ENCODE measurements around the gene ANKRD13A.
A peak's percentile ranks its signal among the peaks of the same experiment; 100 is the strongest.

The ANKRD13A gene

DNA sequence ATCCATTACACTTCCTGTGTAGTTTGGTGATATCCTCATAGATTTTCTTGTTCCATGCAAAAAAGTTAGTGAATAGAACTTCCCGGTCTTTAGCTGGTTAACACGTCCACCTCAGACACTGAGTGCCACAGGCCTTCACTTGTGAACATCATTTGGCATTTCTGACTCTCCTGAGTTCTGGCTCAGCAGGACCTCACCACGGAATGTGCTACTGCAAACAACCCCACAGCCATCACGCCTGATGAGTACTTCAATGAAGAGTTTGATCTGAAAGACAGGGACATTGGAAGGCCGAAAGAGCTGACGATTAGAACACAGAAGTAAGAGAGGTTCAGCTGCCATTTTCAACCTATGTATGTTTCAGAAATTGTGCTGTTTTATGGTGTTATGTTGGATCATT lies 29.1 kb downstream of the ANKRD13A start:
- no peak overlapping the region for H3K27ac ChIP-seq

DNA sequence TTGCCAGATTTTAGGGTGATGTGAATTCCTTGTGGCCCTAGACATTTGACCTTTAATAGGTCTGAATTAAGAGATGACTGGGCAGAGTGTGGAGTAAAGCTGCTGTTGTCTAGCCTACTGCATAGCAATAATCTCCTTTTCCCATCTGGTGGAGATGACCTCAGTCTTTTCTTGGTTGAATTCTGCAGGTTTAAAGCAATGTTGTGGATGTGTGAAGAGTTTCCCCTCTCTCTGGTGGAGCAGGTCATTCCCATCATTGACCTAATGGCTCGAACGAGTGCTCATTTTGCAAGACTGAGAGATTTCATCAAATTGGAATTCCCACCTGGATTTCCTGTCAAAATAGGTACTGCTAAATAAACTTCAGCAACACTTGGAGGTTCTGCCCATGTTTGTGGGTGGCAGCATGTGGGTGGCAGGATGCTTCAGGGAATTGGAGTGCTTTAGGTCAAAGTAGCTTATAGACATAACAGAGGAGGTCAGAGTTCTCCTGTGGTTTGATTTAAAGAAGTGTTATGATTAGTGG lies 30.1 kb downstream of the ANKRD13A start:
- TF ChIP-seq, protein P1, sequence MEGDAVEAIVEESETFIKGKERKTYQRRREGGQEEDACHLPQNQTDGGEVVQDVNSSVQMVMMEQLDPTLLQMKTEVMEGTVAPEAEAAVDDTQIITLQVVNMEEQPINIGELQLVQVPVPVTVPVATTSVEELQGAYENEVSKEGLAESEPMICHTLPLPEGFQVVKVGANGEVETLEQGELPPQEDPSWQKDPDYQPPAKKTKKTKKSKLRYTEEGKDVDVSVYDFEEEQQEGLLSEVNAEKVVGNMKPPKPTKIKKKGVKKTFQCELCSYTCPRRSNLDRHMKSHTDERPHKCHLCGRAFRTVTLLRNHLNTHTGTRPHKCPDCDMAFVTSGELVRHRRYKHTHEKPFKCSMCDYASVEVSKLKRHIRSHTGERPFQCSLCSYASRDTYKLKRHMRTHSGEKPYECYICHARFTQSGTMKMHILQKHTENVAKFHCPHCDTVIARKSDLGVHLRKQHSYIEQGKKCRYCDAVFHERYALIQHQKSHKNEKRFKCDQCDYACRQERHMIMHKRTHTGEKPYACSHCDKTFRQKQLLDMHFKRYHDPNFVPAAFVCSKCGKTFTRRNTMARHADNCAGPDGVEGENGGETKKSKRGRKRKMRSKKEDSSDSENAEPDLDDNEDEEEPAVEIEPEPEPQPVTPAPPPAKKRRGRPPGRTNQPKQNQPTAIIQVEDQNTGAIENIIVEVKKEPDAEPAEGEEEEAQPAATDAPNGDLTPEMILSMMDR (conservative IDR thresholded peaks at IDR 0.05): no peak
- H3K27ac ChIP-seq: no peak overlapping the region

More for the DNA sequence above, 29.1 kb downstream of the ANKRD13A start:
- TF ChIP-seq, protein P1 (conservative IDR thresholded peaks at IDR 0.05): no peak

DNA sequence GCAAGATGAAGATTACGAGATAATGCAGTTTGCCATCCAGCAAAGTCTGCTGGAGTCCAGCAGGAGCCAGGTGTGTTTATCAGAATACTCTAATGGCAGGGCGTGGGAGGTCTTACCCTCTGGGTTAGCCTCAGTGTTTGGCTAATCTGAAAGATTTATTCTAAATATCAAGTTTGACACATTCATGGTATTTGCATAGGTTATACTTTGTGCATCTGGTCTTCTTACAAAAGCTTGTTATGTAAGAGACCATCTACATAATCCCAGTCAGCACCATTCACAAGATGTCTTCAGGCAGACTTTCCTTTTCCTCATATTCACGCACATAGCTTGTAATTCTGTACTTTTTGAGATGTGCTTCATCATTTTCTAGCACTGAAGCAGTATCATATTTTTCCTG lies 34.7 kb downstream of the ANKRD13A start:
- no peak overlapping the region for H3K27ac ChIP-seq
- TF ChIP-seq, protein P1 (conservative IDR thresholded peaks at IDR 0.05): no peak

DNA sequence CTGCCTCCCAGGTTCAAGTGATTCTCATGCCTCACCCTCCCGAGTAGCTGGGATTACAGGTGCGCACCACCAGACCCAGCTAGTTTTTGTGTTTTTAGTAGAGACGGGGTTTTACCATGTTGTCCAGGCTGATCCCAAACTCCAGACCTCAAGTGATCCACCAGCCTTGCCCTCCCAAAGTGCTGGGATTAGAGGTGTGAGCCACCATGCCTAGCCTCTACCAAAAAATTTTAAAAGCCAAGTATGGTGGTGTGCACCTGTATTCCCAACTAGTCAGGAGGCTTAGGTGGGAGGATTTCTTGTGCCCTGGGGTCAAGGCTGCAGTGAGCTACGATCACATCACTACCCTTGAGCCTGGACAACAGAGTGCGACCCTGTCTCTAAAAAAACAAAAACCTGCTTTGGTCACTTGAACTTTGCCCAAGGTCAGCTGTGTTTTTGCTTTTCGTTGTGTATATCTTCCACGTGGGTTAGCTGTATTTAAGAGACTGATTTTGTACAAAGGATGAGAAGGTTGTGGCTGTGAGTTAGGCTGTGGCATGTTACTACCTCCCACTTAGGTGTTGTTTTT lies 36.4 kb downstream of the ANKRD13A start:
- TF ChIP-seq, protein P1 (conservative IDR thresholded peaks at IDR 0.05): no peak
- H3K27ac ChIP-seq: no peak overlapping the region

DNA sequence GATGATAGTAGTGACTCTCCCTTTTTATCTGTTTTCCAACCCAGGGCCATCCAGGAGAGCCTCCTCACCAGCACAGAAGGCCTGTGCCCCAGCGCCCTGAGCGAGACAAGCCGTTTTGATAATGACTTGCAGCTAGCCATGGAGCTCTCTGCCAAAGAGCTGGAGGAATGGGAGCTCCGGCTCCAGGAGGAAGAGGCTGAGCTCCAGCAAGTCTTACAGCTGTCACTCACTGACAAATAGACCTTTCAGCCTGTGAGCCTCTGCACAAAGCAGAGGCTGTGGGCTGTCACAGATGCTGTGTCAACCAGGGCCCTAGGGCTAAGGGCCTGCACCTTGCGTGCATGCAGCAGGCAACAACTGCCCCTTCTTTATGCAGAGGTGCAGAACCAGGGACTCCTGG lies 38.1 kb downstream of the ANKRD13A start:
- TF ChIP-seq, protein P1 (conservative IDR thresholded peaks at IDR 0.05): no peak
- no peak overlapping the region for H3K27ac ChIP-seq

DNA sequence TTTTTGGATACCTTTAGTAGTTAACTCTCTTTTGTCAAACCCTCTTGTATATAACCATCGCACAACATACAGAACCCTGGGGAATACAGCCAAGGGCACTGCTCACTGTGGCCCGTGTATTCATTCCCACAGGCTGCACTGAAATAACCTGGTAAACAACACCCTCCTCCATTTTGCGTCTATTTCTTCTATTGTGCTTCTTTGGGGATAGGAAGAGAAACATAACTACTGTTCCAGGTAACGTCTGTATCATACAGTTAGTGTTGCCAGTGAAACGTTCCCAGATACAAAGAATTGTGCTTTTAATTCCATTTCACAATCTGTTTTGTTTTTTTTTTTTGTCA lies 39.5 kb downstream of the ANKRD13A start:
- peak overlapping the region; percentile 54 for H3K27ac ChIP-seq
- TF ChIP-seq, protein P1 (conservative IDR thresholded peaks at IDR 0.05): no peak

DNA sequence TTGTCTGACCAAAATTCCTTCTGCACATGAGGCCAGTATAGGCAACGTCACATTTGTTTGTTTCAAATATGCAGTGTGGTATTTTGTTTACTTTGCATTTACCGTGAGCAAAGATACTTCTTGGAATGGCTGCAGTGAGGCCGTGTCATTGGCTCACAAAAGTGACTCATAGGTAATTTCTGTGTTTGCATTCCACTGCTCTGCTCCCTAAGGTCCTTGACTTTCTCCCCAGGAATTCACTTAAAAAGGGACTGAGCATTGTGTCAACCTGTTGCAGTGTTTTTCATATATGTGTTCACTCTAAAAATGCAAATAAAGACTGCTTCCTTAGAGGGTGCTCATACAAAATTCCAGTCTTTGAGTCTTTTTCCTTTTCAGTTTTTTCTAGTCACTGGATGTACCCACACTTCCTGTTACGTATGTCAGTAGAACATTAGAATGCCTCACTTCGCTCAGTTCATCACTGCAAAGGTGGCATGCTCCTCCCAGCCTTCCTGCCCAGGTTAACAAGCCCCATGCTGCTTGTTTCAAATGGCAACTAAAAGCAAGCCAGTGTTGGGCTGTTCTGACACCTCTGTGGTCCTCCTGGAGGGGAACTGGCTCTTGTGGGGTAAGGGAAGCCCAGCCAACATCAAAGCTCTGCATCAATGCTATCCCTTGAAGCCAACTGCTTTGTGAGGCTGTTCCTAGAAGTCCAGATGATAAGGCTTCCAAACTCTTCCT lies 40.0 kb downstream of the ANKRD13A start:
- H3K27ac ChIP-seq: peak overlapping the region; percentile 54
- TF ChIP-seq, protein P1 (conservative IDR thresholded peaks at IDR 0.05): no peak
